ENCODE measurements around the gene KCNG4.

DNA sequence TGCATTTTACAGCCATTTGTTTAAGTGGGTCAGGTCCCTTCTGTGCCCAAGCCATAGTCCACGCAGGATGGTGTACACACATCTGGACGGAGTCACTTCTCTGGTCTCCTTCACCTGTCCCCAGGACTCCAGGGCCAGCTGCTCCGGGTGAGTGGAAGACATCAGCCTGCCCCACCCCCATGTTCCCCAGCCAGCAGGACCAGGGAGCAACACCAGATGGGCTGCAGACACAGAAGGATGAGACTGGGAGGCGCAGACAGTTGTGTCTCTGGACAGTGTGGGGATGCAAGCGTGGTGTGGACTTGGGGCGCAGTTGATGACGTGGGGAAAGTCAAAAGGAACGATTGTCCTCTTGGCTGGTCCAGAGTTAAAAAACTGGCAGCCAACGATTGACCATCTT lies 30.3 kb upstream of the KCNG4 start:
- TF ChIP-seq, protein P1, sequence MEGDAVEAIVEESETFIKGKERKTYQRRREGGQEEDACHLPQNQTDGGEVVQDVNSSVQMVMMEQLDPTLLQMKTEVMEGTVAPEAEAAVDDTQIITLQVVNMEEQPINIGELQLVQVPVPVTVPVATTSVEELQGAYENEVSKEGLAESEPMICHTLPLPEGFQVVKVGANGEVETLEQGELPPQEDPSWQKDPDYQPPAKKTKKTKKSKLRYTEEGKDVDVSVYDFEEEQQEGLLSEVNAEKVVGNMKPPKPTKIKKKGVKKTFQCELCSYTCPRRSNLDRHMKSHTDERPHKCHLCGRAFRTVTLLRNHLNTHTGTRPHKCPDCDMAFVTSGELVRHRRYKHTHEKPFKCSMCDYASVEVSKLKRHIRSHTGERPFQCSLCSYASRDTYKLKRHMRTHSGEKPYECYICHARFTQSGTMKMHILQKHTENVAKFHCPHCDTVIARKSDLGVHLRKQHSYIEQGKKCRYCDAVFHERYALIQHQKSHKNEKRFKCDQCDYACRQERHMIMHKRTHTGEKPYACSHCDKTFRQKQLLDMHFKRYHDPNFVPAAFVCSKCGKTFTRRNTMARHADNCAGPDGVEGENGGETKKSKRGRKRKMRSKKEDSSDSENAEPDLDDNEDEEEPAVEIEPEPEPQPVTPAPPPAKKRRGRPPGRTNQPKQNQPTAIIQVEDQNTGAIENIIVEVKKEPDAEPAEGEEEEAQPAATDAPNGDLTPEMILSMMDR (IDR thresholded peaks at IDR 0.05), result no peak
- TF ChIP-seq EZH2phosphoT487 (IDR thresholded peaks at IDR 0.05) (no peak), EZH2 (IDR thresholded peaks at IDR 0.05) (no peak)

All from neural progenitor cell (in vitro differentiated cells).